Effector memory CD4-positive, alpha-beta T cell (primary cell): ENCODE measurements around the gene TMEM183A.

ENCODE experiments used
- DNase-seq, 3 donors: peaks; one replicate each; pipeline ENCODE4 v3.0.0-alpha.2; 2020
- H3K27ac ChIP-seq: 2 replicates; pipeline ENCODE4 v1.7.0; 2013; ENCODE audit warnings: mild to moderate bottlenecking, low read length, moderate library complexity; ENCODE audit not compliant: insufficient read depth, poor library complexity, severe bottlenecking
- H3K27me3 ChIP-seq: replicated peaks from 2 replicates; pipeline ENCODE4 v1.7.0; 2013; ENCODE audit warnings: mild to moderate bottlenecking, low read length; ENCODE audit not compliant: insufficient read depth, control insufficient read depth, poor library complexity, severe bottlenecking
- H3K36me3 ChIP-seq: 2 replicates; pipeline ENCODE4 v1.7.0; 2013; ENCODE audit warnings: mild to moderate bottlenecking, low read length, moderate library complexity; ENCODE audit not compliant: control insufficient read depth, insufficient read depth
- H3K4me1 ChIP-seq: 2 replicates; pipeline ENCODE4 v1.7.0; 2013; ENCODE audit warnings: low read length, mild to moderate bottlenecking; ENCODE audit not compliant: control insufficient read depth, insufficient read depth, poor library complexity, severe bottlenecking
- H3K4me3 ChIP-seq: 2 replicates; pipeline ENCODE4 v1.7.0; 2013; ENCODE audit warnings: low read length, low read depth, mild to moderate bottlenecking; ENCODE audit not compliant: insufficient read depth, poor library complexity, severe bottlenecking
- H3K9me3 ChIP-seq: 2 replicates; pipeline ENCODE4 v1.7.0; 2013; ENCODE audit warnings: mild to moderate bottlenecking, low read length, moderate library complexity; ENCODE audit not compliant: control insufficient read depth

The TMEM183A gene

DNA sequence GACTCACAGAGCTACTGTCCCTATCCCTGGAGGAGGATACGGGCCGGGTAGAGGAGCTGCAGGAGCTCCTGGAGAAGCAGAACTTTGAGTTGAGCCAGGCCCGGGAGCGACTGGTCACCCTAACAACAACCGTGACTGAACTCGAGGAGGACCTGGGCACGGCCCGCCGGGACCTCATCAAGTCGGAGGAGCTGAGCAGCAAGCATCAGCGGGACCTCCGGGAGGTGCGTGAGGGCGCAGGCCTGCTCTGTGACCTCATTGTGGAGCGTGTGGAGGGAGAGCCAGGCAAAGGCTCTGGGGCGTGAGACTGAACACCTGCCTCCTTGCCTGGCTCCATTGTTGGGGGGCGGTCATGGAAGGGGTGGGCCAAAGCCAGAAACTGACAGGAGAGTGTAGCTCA is 38.2 kb downstream of the TMEM183A start:
- Histone ChIP-seq H3K4me3 (no peak overlapping the region), H3K27me3 (no peaks in the 10 kb centered on the region), H3K36me3 (no peaks in the 10 kb centered on the region), H3K27ac (no peak overlapping the region), H3K4me1 (no peaks in the 10 kb centered on the region), H3K9me3 (no peaks in the 10 kb centered on the region)
- no peak for DNase-seq

- Histone ChIP-seq H3K4me1 (no peaks in the 10 kb centered on the region), H3K36me3 (no peaks in the 10 kb centered on the region), H3K4me3 (no peak overlapping the region), H3K9me3 (no peaks in the 10 kb centered on the region), H3K27ac (no peak overlapping the region), H3K27me3 (no peaks in the 10 kb centered on the region)
- no peak for DNase-seq
These were observed 38.8 kb downstream of the TMEM183A start for GRCh38 chr1:203045821-203046594.

GRCh38 chr1:203046984-203047630 is 39.9 kb downstream of the TMEM183A start:
- no peak for DNase-seq
- no peak overlapping the region for H3K4me3 ChIP-seq
- no peak overlapping the region for H3K27ac ChIP-seq

DNA sequence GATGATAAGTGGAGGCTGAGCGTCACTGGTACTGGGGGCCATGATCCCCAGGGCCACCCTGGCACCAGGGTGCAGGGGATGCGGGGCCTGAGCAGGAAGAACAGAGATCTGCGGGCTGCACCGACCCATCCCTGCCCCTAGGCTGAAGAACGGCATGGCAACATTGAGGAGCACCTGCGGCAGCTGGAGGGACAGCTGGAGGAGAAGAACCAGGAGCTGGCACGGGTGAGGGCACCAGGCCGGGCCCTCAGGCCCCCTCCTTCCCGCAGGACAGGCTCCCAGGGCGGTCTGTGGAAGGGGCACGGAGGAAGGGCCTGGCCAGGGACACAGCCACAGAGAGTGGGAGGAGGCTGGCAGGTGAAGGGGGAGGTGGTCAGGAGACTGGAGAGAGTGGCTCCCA is 40.9 kb downstream of the TMEM183A start:
- Histone ChIP-seq H3K9me3 (no peaks in the 10 kb centered on the region), H3K27me3 (no peaks in the 10 kb centered on the region), H3K4me1 (no peaks in the 10 kb centered on the region), H3K4me3 (no peak overlapping the region), H3K27ac (no peak overlapping the region), H3K36me3 (no peaks in the 10 kb centered on the region)
- no peak for DNase-seq

More at GRCh38 chr1:203046984-203047630, 39.9 kb downstream of the TMEM183A start:
- no peaks in the 10 kb centered on the region for H3K36me3 ChIP-seq
- no peaks in the 10 kb centered on the region for H3K9me3 ChIP-seq
- H3K27me3 ChIP-seq, result no peaks in the 10 kb centered on the region
- no peaks in the 10 kb centered on the region for H3K4me1 ChIP-seq

DNA sequence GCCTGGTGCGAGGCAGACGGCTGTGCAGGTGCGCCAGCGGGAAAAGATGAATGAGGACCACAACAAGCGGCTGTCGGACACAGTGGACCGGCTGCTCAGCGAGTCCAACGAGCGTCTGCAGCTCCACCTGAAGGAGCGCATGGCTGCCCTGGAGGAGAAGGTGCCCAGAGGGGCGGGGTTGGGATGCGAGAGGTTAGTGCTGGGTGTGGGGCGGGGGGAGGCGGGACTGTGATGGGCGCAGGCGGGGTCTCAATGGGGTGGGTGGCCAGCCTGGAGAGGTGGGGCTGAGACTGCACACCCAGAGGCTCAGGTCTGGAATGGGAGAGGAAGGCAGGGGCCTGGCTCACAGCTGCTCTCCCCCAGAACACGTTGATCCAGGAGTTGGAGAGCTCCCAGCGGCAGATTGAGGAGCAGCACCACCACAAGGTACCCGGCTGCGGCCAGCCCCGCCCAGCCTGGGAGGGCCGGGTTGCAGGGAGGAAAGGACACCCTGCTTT is 41.4 kb downstream of the TMEM183A start:
- Histone ChIP-seq H3K36me3 (no peaks in the 10 kb centered on the region), H3K9me3 (no peaks in the 10 kb centered on the region), H3K27me3 (no peaks in the 10 kb centered on the region), H3K4me1 (no peaks in the 10 kb centered on the region), H3K4me3 (no peak overlapping the region), H3K27ac (no peak overlapping the region)
- no peak for DNase-seq

DNA sequence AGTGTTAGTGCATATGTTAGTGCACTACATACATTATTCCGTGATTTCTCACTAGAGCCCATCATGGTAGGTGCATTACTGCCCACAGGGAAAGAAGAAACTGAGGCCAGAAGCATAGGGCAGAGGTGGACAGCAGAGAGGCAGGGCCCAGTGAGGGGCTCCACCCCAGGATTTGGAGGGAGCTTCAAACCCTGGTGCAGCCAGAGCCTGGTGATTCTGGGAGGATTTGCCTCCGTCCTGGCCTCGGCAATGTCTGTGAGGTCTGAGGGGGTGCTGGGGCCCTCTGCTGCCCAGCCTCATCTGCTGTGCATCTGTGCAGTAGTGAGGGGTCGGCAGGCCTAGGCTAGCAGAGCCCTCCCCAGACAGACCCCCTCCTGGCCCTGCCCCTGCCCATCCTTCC is 41.9 kb downstream of the TMEM183A start:
- no peak for DNase-seq
- Histone ChIP-seq H3K27ac (no peak overlapping the region), H3K36me3 (no peaks in the 10 kb centered on the region)

GRCh38 chr1:203049576-203050180 is 42.5 kb downstream of the TMEM183A start:
- no peak overlapping the region for H3K27ac ChIP-seq

More for the DNA sequence above, 41.9 kb downstream of the TMEM183A start:
- Histone ChIP-seq H3K9me3 (no peaks in the 10 kb centered on the region), H3K4me3 (no peak overlapping the region), H3K27me3 (no peaks in the 10 kb centered on the region), H3K4me1 (no peaks in the 10 kb centered on the region)

GRCh38 chr1:203050826-203051225 is 43.7 kb downstream of the TMEM183A start:
- Histone ChIP-seq H3K27ac (no peak overlapping the region), H3K9me3 (no peaks in the 10 kb centered on the region), H3K4me1 (no peaks in the 10 kb centered on the region), H3K36me3 (no peaks in the 10 kb centered on the region), H3K27me3 (no peaks in the 10 kb centered on the region), H3K4me3 (no peak overlapping the region)
- no peak for DNase-seq

More at GRCh38 chr1:203049576-203050180, 42.5 kb downstream of the TMEM183A start:
- H3K4me1 ChIP-seq, result no peaks in the 10 kb centered on the region
- H3K36me3 ChIP-seq, result no peaks in the 10 kb centered on the region
- no peak for DNase-seq
- no peaks in the 10 kb centered on the region for H3K27me3 ChIP-seq
- no peak overlapping the region for H3K4me3 ChIP-seq
- H3K9me3 ChIP-seq, result no peaks in the 10 kb centered on the region

DNA sequence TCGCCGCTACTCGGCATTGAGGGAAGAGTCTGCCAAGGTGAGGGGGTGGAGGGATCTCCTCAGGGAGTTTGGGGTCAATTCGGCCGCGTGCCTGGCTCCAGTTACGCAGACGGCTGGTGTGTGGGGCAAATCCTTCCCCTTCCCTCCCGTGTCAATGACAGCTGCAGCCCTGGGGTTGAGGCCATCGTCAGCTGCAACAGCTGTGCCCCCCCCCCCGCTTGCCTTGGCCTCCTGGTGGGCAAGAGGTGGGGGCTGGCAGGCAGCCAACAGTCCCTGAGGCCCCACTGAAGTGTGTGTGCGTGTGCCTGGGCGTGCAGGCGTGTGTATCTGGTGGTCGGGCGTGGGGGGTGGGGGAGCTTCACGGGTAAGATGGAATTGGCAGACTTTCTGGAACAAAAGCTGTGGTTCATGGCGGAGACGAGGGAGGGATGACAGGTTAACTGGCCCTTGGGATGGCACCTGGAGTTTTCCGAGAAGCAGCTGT is 44.7 kb downstream of the TMEM183A start:
- no peak overlapping the region for H3K4me3 ChIP-seq
- H3K27me3 ChIP-seq, result no peaks in the 10 kb centered on the region
- H3K27ac ChIP-seq, result no peak overlapping the region
- no peaks in the 10 kb centered on the region for H3K9me3 ChIP-seq
- no peaks in the 10 kb centered on the region for H3K36me3 ChIP-seq
- DNase-seq, result no peak
- H3K4me1 ChIP-seq, result no peaks in the 10 kb centered on the region

DNA sequence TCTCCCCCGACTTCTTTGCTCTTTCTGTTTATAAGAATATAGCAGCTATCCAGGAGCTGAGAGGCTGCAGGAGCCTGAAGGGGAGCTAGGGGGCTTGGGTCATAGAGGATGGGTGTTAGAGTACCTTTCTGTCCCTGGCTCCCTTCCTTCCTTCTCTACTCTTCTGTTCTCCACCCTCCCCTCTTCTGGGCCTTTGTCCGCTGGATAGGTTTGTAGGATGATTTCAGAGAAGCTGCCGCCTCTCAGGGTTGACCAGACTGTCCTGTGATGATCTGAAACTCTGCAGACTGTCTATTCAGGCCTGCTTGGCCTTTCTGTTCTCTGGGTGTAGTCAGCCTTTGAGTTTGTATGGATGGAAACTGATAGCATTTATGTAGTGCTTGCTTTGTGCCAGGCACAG is 45.4 kb downstream of the TMEM183A start:
- DNase-seq, result no peak
- H3K27me3 ChIP-seq, result no peaks in the 10 kb centered on the region
- no peak overlapping the region for H3K27ac ChIP-seq
- no peaks in the 10 kb centered on the region for H3K9me3 ChIP-seq
- no peaks in the 10 kb centered on the region for H3K4me1 ChIP-seq
- H3K4me3 ChIP-seq, result no peak overlapping the region
- H3K36me3 ChIP-seq, result no peaks in the 10 kb centered on the region
